ENCODE data around the gene PDIA2. TPM values are rescaled to one million over a fixed set of nuclear protein-coding genes. Genes with fewer than 3 reads are reported as not detected.

Gene PDIA2
- total RNA-seq, 1 experiment from 2014 or later = not detected

DNA sequence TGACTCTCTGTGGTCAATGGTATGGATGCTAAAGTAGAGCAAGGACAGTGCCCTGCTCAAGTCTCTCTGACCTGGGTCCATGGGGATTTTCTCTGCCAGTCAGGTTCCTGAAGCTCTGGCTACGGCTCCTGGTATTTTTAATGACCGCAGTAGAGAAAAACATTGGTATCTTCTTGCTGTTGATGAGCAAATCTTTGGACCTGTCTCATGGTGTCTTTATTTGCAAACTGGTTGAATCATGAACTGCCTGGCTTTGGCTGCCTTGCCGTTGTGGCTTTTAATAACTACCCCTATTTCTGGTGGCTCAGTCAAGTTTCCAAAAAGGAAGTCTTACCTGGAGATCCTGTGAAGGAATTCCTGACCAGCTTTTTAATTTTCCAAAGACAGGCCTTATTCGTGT lies 39.6 kb upstream of the PDIA2 start:
- DNase-seq (ENCODE audit: low spot score) = no peak
- ChIA-PET POLR2A (ENCODE audit: low non-redundant PET) (no interaction called here), CTCF (no interaction called here)
- no peaks in the 10 kb centered on the region for H3K9me3 ChIP-seq (ENCODE audit: low read depth, low read length, poor library complexity, severe bottlenecking)
- H3K27me3 ChIP-seq (replicated peaks; ENCODE audit: insufficient read depth, low read depth, low read length, poor library complexity) = no peaks in the 10 kb centered on the region
- no peaks in the 10 kb centered on the region for H3K4me1 ChIP-seq (ENCODE audit: insufficient read depth, low read length, poor library complexity, severe bottlenecking)
- H3K36me3 ChIP-seq (ENCODE audit: insufficient read depth, low read length, poor library complexity, severe bottlenecking) = no peaks in the 10 kb centered on the region
- no peak overlapping the region for H3K27ac ChIP-seq (ENCODE audit: low read depth, low read length, poor library complexity, severe bottlenecking)
- intact Hi-C loops (cut with micrococcal nuclease; ENCODE audit: unreplicated experiment) = no loop called here
- no peak for TF ChIP-seq EZH2 (IDR thresholded peaks at IDR 0.05; ENCODE audit: borderline replicate concordance, low read depth, low read length, poor library complexity, severe bottlenecking)
- TF ChIP-seq, protein P1, sequence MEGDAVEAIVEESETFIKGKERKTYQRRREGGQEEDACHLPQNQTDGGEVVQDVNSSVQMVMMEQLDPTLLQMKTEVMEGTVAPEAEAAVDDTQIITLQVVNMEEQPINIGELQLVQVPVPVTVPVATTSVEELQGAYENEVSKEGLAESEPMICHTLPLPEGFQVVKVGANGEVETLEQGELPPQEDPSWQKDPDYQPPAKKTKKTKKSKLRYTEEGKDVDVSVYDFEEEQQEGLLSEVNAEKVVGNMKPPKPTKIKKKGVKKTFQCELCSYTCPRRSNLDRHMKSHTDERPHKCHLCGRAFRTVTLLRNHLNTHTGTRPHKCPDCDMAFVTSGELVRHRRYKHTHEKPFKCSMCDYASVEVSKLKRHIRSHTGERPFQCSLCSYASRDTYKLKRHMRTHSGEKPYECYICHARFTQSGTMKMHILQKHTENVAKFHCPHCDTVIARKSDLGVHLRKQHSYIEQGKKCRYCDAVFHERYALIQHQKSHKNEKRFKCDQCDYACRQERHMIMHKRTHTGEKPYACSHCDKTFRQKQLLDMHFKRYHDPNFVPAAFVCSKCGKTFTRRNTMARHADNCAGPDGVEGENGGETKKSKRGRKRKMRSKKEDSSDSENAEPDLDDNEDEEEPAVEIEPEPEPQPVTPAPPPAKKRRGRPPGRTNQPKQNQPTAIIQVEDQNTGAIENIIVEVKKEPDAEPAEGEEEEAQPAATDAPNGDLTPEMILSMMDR (conservative IDR thresholded peaks at IDR 0.05; ENCODE audit: low read depth, low read length) = no peak
- BruUV-seq (replicated peaks) = no TSS peak
- no peak overlapping the region for H3K4me3 ChIP-seq (ENCODE audit: low read depth, low read length, poor library complexity, severe bottlenecking)

DNA sequence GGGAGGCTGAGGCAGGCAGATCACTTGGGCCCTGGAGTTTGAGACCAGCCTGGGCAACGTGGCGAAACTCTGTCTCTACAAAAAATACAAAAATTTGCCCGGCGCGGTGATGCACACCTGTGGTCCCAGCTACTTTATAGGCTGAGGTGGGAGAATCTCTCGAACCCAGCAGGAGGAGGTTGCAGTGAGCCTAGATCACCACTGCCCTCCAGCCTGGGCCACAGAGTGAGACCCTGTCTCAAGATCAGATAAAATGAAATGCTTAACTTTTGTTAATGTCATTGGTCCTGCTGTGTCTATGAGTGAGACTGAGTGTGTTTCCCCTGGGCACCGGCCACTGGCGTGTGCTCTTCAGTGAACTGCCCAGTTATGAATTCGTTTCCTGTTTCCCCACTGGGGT lies 37.9 kb upstream of the PDIA2 start:
- DNase-seq (ENCODE audit: low spot score) = no peak
- no peaks in the 10 kb centered on the region for H3K9me3 ChIP-seq (ENCODE audit: low read depth, low read length, poor library complexity, severe bottlenecking)
- intact Hi-C loops (cut with micrococcal nuclease; ENCODE audit: unreplicated experiment) = no loop called here
- peak overlapping the region; percentile 42 for H3K27ac ChIP-seq (ENCODE audit: low read depth, low read length, poor library complexity, severe bottlenecking)
- no peak for TF ChIP-seq EZH2 (IDR thresholded peaks at IDR 0.05; ENCODE audit: borderline replicate concordance, low read depth, low read length, poor library complexity, severe bottlenecking)
- TF ChIP-seq, protein P1 (conservative IDR thresholded peaks at IDR 0.05; ENCODE audit: low read depth, low read length) = no peak
- ChIA-PET CTCF (no interaction called here), POLR2A (ENCODE audit: low non-redundant PET) (no interaction called here)
- no peaks in the 10 kb centered on the region for H3K4me1 ChIP-seq (ENCODE audit: insufficient read depth, low read length, poor library complexity, severe bottlenecking)
- no peaks in the 10 kb centered on the region for H3K36me3 ChIP-seq (ENCODE audit: insufficient read depth, low read length, poor library complexity, severe bottlenecking)
- no TSS peak for BruUV-seq (replicated peaks)
- no peaks in the 10 kb centered on the region for H3K27me3 ChIP-seq (replicated peaks; ENCODE audit: insufficient read depth, low read depth, low read length, poor library complexity)
- H3K4me3 ChIP-seq (ENCODE audit: low read depth, low read length, poor library complexity, severe bottlenecking) = no peak overlapping the region

DNA sequence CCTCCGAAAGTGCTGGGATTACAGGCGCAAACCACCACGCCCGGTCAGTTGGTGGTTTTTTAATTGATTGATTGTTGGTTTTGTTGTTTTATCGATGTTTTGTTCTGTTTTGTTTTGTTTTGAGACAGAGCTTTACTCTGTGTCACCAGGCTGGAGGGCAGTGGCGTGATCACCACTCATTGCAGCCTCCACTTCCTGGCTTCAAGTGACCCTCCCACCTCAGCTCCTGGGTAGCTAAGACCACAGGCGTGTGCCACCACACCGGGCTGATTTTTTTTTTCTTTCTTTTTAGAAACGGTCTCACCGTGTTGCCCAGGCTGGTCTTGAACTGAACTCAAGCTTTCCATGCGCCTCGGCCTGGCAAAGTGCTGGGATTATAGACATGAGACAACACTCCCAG lies 35.9 kb upstream of the PDIA2 start:
- H3K4me3 ChIP-seq (ENCODE audit: low read depth, low read length, poor library complexity, severe bottlenecking) = no peak overlapping the region
- no peak overlapping the region for H3K27ac ChIP-seq (ENCODE audit: low read depth, low read length, poor library complexity, severe bottlenecking)
- no peak for DNase-seq (ENCODE audit: low spot score)
- peaks cover 3% of the 10 kb centered on the region for H3K36me3 ChIP-seq (ENCODE audit: insufficient read depth, low read length, poor library complexity, severe bottlenecking)
- H3K9me3 ChIP-seq (ENCODE audit: low read depth, low read length, poor library complexity, severe bottlenecking) = no peaks in the 10 kb centered on the region
- intact Hi-C loops (cut with micrococcal nuclease; ENCODE audit: unreplicated experiment) = no loop called here
- BruUV-seq (replicated peaks) = no TSS peak
- no peaks in the 10 kb centered on the region for H3K4me1 ChIP-seq (ENCODE audit: insufficient read depth, low read length, poor library complexity, severe bottlenecking)
- TF ChIP-seq EZH2 (IDR thresholded peaks at IDR 0.05; ENCODE audit: borderline replicate concordance, low read depth, low read length, poor library complexity, severe bottlenecking) = no peak
- TF ChIP-seq, protein P1 (conservative IDR thresholded peaks at IDR 0.05; ENCODE audit: low read depth, low read length) = no peak
- H3K27me3 ChIP-seq (replicated peaks; ENCODE audit: insufficient read depth, low read depth, low read length, poor library complexity) = no peaks in the 10 kb centered on the region
- ChIA-PET CTCF (no interaction called here), POLR2A (ENCODE audit: low non-redundant PET) (no interaction called here)

Measured in A673 (cell line).